NAMALWA (cell line): ENCODE measurements around the gene SULT1E1.

Source experiments
- DNase-seq: peaks from one replicate; pipeline ENCODE4 v3.0.0-alpha.2; 2015; ENCODE audit warnings: low spot score

The SULT1E1 gene

GRCh38 chr4:69860052-69860451 lies at the start of gene SULT1E1:
TSS of gene SULT1E1 (minus strand) at chr4:69860145. CDS start at chr4:69857644, 2,501 bp downstream.
- no peak for DNase-seq

GRCh38 chr4:69909195-69909594 lies 49.2 kb upstream of the SULT1E1 start:
- DNase-seq = no peak

- DNase-seq = no peak
Measured at GRCh38 chr4:69907151-69907550, 47.2 kb upstream of the SULT1E1 start.

GRCh38 chr4:69896530-69897116 lies 36.7 kb upstream of the SULT1E1 start:
- no peak for DNase-seq

GRCh38 chr4:69894721-69895120 lies 34.8 kb upstream of the SULT1E1 start:
- DNase-seq = no peak

GRCh38 chr4:69894186-69894585 lies 34.2 kb upstream of the SULT1E1 start:
- no peak for DNase-seq

GRCh38 chr4:69888336-69888735 lies 28.4 kb upstream of the SULT1E1 start:
- DNase-seq = no peak

- DNase-seq = no peak
Measured at GRCh38 chr4:69882150-69882549, 22.2 kb upstream of the SULT1E1 start.

GRCh38 chr4:69881173-69881773 lies 21.3 kb upstream of the SULT1E1 start:
- DNase-seq = peak; percentile 53

GRCh38 chr4:69878250-69878649 lies 18.3 kb upstream of the SULT1E1 start:
- no peak for DNase-seq

GRCh38 chr4:69877453-69877852 lies 17.5 kb upstream of the SULT1E1 start:
- DNase-seq = no peak

GRCh38 chr4:69876071-69876470 lies 16.1 kb upstream of the SULT1E1 start:
- DNase-seq = no peak

- DNase-seq = no peak
Measured at GRCh38 chr4:69875576-69875975, 15.6 kb upstream of the SULT1E1 start.

GRCh38 chr4:69874507-69874906 lies 14.6 kb upstream of the SULT1E1 start:
- DNase-seq = no peak

GRCh38 chr4:69861756-69862155 lies 1.8 kb upstream of the SULT1E1 start:
- DNase-seq = no peak

GRCh38 chr4:69860521-69861298 lies 765 bp upstream of the SULT1E1 start:
- DNase-seq = no peak

GRCh38 chr4:69859140-69859685 lies 732 bp downstream of the SULT1E1 start:
- no peak for DNase-seq

GRCh38 chr4:69858690-69859089 lies 1.3 kb downstream of the SULT1E1 start:
- no peak for DNase-seq

- no peak for DNase-seq
Measured at GRCh38 chr4:69855822-69856221, 4.1 kb downstream of the SULT1E1 start.

- DNase-seq = no peak
Measured at GRCh38 chr4:69849969-69850368, 10.0 kb downstream of the SULT1E1 start.

- DNase-seq = no peak
Measured at GRCh38 chr4:69849297-69849696, 10.6 kb downstream of the SULT1E1 start.

GRCh38 chr4:69848028-69848427 lies 11.9 kb downstream of the SULT1E1 start:
- DNase-seq = no peak

- no peak for DNase-seq
Measured at GRCh38 chr4:69843932-69844331, 16.0 kb downstream of the SULT1E1 start.
